PFSK-1 (cell line): ENCODE measurements around the gene CYSLTR2.

Source experiments
- FOXP2 ChIP-seq: optimal IDR thresholded peaks from 2 replicates; pipeline ENCODE3; 2011; ENCODE audit warnings: borderline replicate concordance, control low read depth, inconsistent platforms; ENCODE audit not compliant: insufficient read depth; ENCODE audit errors: extremely low read length, extremely low read depth
- POLR2AphosphoS5 ChIP-seq: IDR thresholded peaks from 2 replicates; pipeline ENCODE4 v1.6.1; 2012; ENCODE audit warnings: low read depth, mild to moderate bottlenecking, control low read depth, low read length, moderate library complexity
- REST ChIP-seq, 2 experiments: IDR thresholded peaks; 2 replicates each; pipeline versions ENCODE4 v1.6.1 to v1.8.0; 2011 to 2012; ENCODE audit warnings: low read depth in 2 of 2, low read length in 2 of 2, control low read depth in 1 of 2, inconsistent platforms in 1 of 2, mild to moderate bottlenecking in 1 of 2, moderate library complexity in 1 of 2; ENCODE audit not compliant: insufficient read depth in 1 of 2
- TAF1 ChIP-seq: IDR thresholded peaks from 2 replicates; pipeline ENCODE4 v1.6.1; 2012; ENCODE audit warnings: low read length, control low read depth, borderline replicate concordance; ENCODE audit not compliant: insufficient read depth

- no peak for TF ChIP-seq POLR2AphosphoS5
- no peak for TF ChIP-seq REST (IDR thresholded peaks at IDR 0.05; ENCODE audit: insufficient read depth in 1 of 2, low read depth in 2 of 2, low read length in 2 of 2)
- no peak for TF ChIP-seq TAF1
- no peak for TF ChIP-seq FOXP2
Observed at GRCh38 chr13:48640767-48641166, 13.0 kb upstream of the CYSLTR2 start.
